K562 (cell line): ENCODE data around the gene RNF144A. TPM values are rescaled to one million over a fixed set of nuclear protein-coding genes. Genes with fewer than 3 reads are reported as not detected.

ENCODE experiments used
- ARID1B ChIP-seq: fragments of 450-650 bp; IDR thresholded peaks from 2 replicates; pipeline ENCODE4 v1.6.1; 2016; ENCODE audit warnings: antibody characterized with exemption, mild to moderate bottlenecking, inconsistent platforms
- CREM ChIP-seq: IDR thresholded peaks from 2 replicates; pipeline ENCODE4 v1.6.1; 2014; ENCODE audit warnings: antibody characterized with exemption, low read depth
- ESRRA ChIP-seq: fragments of 450-650 bp; IDR thresholded peaks from 2 replicates; pipeline ENCODE4 v1.6.1; 2014; ENCODE audit warnings: low read depth, mild to moderate bottlenecking, moderate library complexity, borderline replicate concordance
- KAT8 ChIP-seq: fragments of 450-650 bp; IDR thresholded peaks from 2 replicates; pipeline ENCODE4 v1.6.1; 2016; ENCODE audit warnings: low read depth, mild to moderate bottlenecking
- KDM1A ChIP-seq, 2 experiments: fragments of 450-650 bp; IDR thresholded peaks; 2 replicates each; pipeline ENCODE4 v1.6.1; 2016; ENCODE audit warnings: mild to moderate bottlenecking in 2 of 2
- NR2C1 ChIP-seq, 2 experiments: fragments of 450-650 bp; IDR thresholded peaks; 2 replicates each; pipeline ENCODE4 v1.6.1; 2017; ENCODE audit warnings: mild to moderate bottlenecking in 2 of 2, antibody characterized with exemption in 1 of 2, inconsistent platforms in 1 of 2, missing compliant biosample characterization in 1 of 2, missing genetic modification characterization in 1 of 2
- PCBP1 ChIP-seq: fragments of 200-400 bp; formaldehyde crosslinking; IDR thresholded peaks from 2 replicates; pipeline ENCODE4 v1.6.1; 2018; ENCODE audit warnings: mild to moderate bottlenecking, low read depth, low read length; ENCODE audit not compliant: poor library complexity, severe bottlenecking
- PRPF4 ChIP-seq: fragments of 200-400 bp; formaldehyde crosslinking; IDR thresholded peaks from one replicate; pipeline ENCODE4 v1.6.1; 2017; ENCODE audit warnings: low read length, low read depth, mild to moderate bottlenecking; ENCODE audit not compliant: insufficient read depth, poor library complexity, severe bottlenecking
- RBM17 ChIP-seq: fragments of 200-400 bp; formaldehyde crosslinking; IDR thresholded peaks from 2 replicates; pipeline ENCODE4 v1.6.1; 2017; ENCODE audit warnings: low read depth, mild to moderate bottlenecking, low read length, borderline replicate concordance
- SAP30 ChIP-seq: fragments of 200-600 bp; sonication (generic); IDR thresholded peaks from 2 replicates; pipeline ENCODE4 v1.6.1; 2012; ENCODE audit warnings: borderline replicate concordance, low read depth, mild to moderate bottlenecking, moderate library complexity, low read length, control low read depth, inconsistent platforms; ENCODE audit not compliant: insufficient read depth, poor library complexity, severe bottlenecking
- TARDBP ChIP-seq: fragments of 450-650 bp; IDR thresholded peaks from 2 replicates; pipeline ENCODE4 v1.6.1; 2016
- XRCC4 ChIP-seq: IDR thresholded peaks from one replicate; pipeline ENCODE4 v1.6.1; 2011; ENCODE audit not compliant: insufficient read depth, insufficient read length; ENCODE audit errors: extremely low read depth
- ZC3H4 ChIP-seq: sonication (generic); formaldehyde crosslinking; IDR thresholded peaks from 2 replicates; pipeline ENCODE4 v1.9.0; 2021; ENCODE audit warnings: missing genetic modification reagents, borderline replicate concordance
- polyA plus RNA-seq, 8 experiments: library from polyadenylated mRNA; depleted of rRNA in 4 of 8; stranded (reverse) in 5 of 8; unstranded in 3 of 8; fragments of >200 nt; fragmentation: Nextera tagmentation in 2 of 8; fragmentation: Illumina TruSeq in 1 of 8; extraction: Ambion mirVana in 2 of 8; extraction: Trizol in 1 of 8; gene quantifications; 2 replicates each; pipeline versions ENCODE4 v1.2.1 to v1.2.3, GENCODE V29; 2011 to 2014; ENCODE audit warnings: inconsistent platforms in 1 of 8, missing spikeins in 1 of 8
- total RNA-seq, 7 experiments: library from RNA; depleted of rRNA in 6 of 7; stranded (reverse); fragments of >200 nt in 6 of 7; fragmentation: Illumina TruSeq in 2 of 7; extraction: Trizol in 2 of 7; gene quantifications; 2 replicates each; pipeline versions ENCODE4 v1.2.1 to v1.2.3, GENCODE V29; 2011 to 2021; ENCODE audit warnings: low replicate concordance in 1 of 7
- TF ChIP-seq, protein P1 (sequence below): fragments of 450-650 bp; IDR thresholded peaks from 2 replicates; pipeline ENCODE4 v1.6.1; 2016; ENCODE audit warnings: low read depth
- TF ChIP-seq, protein P2 (sequence below): fragments of 450-650 bp; IDR thresholded peaks from one replicate; pipeline ENCODE4 v1.6.1; 2018; ENCODE audit warnings: mild to moderate bottlenecking, moderate library complexity; ENCODE audit not compliant: partially characterized antibody
- TF ChIP-seq, protein P3 (sequence below): fragments of 250-450 bp; sonication (Bioruptor Pico); IDR thresholded peaks from 2 replicates; pipeline ENCODE4 v1.5.0; 2021

The RNF144A gene
- total and polyA plus RNA-seq, 9 of the 15 experiments (the other 6 are each of a cell fraction or from before 2014, with no cell fraction given), result 0.96 to 11.3 (median 6.2) TPM

DNA sequence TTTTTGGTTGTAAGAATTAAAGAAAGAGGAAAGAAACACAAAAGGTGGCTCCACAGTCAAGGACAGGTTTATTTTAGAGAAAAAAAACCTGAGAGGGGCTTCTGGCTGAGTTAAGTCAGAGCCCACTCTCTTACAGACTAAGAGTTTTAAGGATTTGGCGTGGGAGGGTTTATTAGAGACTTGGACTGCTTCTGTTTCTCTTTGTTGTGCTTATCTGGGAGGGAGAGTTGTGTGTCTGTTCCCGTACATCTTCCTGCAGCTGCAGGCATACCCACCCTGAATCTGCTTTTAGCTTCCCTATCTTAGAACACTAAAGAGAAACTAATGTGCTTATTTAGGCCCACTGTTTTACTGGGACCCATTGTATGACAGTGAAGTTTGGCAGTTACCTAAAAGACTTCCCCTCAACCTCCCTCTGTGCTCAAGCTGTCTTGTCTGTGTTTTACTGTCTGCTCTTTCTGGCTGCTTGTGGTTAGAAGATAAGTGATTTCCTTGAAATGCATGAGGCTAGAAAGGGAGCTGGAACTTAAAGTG, 36.9 kb upstream of the RNF144A start (continued):
- TF ChIP-seq ESRRA (peak; percentile 86; the same call in 1 of the 2 replicates), KDM1A (IDR thresholded peaks at IDR 0.05) (peak; percentile 85 to 88; a peak in 3 of 4 replicates), KAT8 (no peak), CREM (no peak), ARID1B (peak; percentile 97), PRPF4 (no peak), PCBP1 (no peak), SAP30 (no peak), RBM17 (no peak), ZC3H4 (CRISPR knock-in tag) (no peak), XRCC4 (no peak), NR2C1 (IDR thresholded peaks at IDR 0.05) (no peak), NR2C1 (tag; IDR thresholded peaks at IDR 0.05) (no peak), TARDBP (peak; percentile 77)
- TF ChIP-seq, protein P1, sequence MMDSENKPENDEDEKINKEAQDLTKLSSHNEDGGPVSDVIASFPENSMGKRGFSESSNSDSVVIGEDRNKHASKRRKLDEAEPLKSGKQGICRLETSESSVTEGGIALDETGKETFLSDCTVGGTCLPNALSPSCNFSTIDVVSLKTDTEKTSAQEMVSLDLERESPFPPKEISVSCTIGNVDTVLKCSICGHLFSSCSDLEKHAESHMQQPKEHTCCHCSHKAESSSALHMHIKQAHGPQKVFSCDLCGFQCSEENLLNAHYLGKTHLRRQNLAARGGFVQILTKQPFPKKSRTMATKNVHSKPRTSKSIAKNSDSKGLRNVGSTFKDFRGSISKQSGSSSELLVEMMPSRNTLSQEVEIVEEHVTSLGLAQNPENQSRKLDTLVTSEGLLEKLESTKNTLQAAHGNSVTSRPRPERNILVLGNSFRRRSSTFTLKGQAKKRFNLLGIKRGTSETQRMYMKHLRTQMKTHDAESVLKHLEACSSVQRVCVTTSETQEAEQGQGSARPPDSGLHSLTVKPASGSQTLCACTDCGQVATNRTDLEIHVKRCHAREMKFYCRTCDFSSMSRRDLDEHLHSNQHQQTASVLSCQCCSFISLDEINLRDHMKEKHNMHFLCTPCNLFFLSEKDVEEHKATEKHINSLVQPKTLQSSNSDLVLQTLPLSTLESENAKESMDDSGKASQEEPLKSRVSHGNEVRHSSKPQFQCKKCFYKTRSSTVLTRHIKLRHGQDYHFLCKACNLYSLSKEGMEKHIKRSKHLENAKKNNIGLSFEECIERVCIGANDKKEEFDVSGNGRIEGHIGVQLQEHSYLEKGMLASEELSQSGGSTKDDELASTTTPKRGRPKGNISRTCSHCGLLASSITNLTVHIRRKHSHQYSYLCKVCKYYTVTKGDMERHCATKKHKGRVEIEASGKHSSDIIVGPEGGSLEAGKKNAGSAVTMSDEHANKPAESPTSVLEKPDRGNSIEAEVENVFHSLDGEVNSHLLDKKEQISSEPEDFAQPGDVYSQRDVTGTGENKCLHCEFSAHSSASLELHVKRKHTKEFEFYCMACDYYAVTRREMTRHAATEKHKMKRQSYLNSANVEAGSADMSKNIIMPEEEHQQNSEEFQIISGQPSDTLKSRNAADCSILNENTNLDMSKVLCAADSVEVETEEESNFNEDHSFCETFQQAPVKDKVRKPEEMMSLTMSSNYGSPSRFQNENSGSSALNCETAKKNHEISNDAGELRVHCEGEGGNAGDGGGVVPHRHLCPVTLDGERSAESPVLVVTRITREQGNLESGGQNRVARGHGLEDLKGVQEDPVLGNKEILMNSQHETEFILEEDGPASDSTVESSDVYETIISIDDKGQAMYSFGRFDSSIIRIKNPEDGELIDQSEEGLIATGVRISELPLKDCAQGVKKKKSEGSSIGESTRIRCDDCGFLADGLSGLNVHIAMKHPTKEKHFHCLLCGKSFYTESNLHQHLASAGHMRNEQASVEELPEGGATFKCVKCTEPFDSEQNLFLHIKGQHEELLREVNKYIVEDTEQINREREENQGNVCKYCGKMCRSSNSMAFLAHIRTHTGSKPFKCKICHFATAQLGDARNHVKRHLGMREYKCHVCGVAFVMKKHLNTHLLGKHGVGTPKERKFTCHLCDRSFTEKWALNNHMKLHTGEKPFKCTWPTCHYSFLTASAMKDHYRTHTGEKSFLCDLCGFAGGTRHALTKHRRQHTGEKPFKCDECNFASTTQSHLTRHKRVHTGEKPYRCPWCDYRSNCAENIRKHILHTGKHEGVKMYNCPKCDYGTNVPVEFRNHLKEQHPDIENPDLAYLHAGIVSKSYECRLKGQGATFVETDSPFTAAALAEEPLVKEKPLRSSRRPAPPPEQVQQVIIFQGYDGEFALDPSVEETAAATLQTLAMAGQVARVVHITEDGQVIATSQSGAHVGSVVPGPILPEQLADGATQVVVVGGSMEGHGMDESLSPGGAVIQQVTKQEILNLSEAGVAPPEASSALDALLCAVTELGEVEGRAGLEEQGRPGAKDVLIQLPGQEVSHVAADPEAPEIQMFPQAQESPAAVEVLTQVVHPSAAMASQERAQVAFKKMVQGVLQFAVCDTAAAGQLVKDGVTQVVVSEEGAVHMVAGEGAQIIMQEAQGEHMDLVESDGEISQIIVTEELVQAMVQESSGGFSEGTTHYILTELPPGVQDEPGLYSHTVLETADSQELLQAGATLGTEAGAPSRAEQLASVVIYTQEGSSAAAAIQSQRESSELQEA, result no peak
- TF ChIP-seq, protein P2, sequence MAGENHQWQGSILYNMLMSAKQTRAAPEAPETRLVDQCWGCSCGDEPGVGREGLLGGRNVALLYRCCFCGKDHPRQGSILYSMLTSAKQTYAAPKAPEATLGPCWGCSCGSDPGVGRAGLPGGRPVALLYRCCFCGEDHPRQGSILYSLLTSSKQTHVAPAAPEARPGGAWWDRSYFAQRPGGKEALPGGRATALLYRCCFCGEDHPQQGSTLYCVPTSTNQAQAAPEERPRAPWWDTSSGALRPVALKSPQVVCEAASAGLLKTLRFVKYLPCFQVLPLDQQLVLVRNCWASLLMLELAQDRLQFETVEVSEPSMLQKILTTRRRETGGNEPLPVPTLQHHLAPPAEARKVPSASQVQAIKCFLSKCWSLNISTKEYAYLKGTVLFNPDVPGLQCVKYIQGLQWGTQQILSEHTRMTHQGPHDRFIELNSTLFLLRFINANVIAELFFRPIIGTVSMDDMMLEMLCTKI, result no peak
- TF ChIP-seq, protein P3, sequence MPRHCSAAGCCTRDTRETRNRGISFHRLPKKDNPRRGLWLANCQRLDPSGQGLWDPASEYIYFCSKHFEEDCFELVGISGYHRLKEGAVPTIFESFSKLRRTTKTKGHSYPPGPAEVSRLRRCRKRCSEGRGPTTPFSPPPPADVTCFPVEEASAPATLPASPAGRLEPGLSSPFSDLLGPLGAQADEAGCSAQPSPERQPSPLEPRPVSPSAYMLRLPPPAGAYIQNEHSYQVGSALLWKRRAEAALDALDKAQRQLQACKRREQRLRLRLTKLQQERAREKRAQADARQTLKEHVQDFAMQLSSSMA (CRISPR knock-in tag), result no peak
